GM12878 (cell line): ENCODE data around the gene LRRFIP2.
"Not testable (repeated sequence)": the region's sequence is repeated elsewhere in the genome, so short reads cannot be mapped to it uniquely, and the experiment has no call there.

Experiments
- EZH2 ChIP-seq: IDR thresholded peaks from 2 replicates; pipeline ENCODE4 v1.6.1; 2012; ENCODE audit warnings: low read depth, mild to moderate bottlenecking, control low read depth, inconsistent platforms, low read length, borderline replicate concordance; ENCODE audit not compliant: control insufficient read depth
- MXI1 ChIP-seq: fragments of 150-350 bp; IDR thresholded peaks from 2 replicates; pipeline ENCODE4 v1.6.1; 2011; ENCODE audit warnings: low read depth, mild to moderate bottlenecking, inconsistent platforms, low read length, improper control_type of control experiment
- NBN ChIP-seq: fragments of 450-650 bp; IDR thresholded peaks from 2 replicates; pipeline ENCODE4 v1.6.1; 2016
- POLR2A ChIP-seq: IDR thresholded peaks from 2 replicates; pipeline ENCODE4 v1.6.1; 2011; ENCODE audit warnings: low read depth, mild to moderate bottlenecking, low read length
- POLR2AphosphoS5 ChIP-seq: IDR thresholded peaks from 2 replicates; pipeline ENCODE4 v1.6.1; 2011; ENCODE audit warnings: mild to moderate bottlenecking, low read length, inconsistent platforms
- RAD21 ChIP-seq: IDR thresholded peaks from 2 replicates; pipeline ENCODE4 v1.6.1; 2011; ENCODE audit warnings: mild to moderate bottlenecking, low read depth, low read length, moderate library complexity; ENCODE audit not compliant: insufficient read depth
- RCOR1 ChIP-seq: conservative IDR thresholded peaks from 2 replicates; pipeline ENCODE4 v1.6.1; 2012; ENCODE audit warnings: low read depth, low read length, improper control_type of control experiment
- SMC3 ChIP-seq: IDR thresholded peaks from 2 replicates; pipeline ENCODE4 v1.6.1; 2011; ENCODE audit warnings: low read length, improper control_type of control experiment, borderline replicate concordance
- YY1 ChIP-seq: IDR thresholded peaks from 2 replicates; pipeline ENCODE4 v1.6.1; 2011; ENCODE audit warnings: low read depth, mild to moderate bottlenecking, low read length
- TF ChIP-seq, protein P1 (sequence below), 3 experiments: IDR thresholded peaks in 2 of 3; conservative IDR thresholded peaks in 1 of 3; 2 replicates each; pipeline ENCODE4 v1.5.1; 2011; ENCODE audit warnings: low read depth in 3 of 3, low read length in 3 of 3, mild to moderate bottlenecking in 3 of 3, control low read depth in 2 of 3, moderate library complexity in 2 of 3, inconsistent platforms in 1 of 3, mixed read lengths in 1 of 3; ENCODE audit not compliant: control insufficient read depth in 2 of 3, insufficient read depth in 1 of 3; ENCODE audit errors: extremely low read depth in 1 of 3

DNA sequence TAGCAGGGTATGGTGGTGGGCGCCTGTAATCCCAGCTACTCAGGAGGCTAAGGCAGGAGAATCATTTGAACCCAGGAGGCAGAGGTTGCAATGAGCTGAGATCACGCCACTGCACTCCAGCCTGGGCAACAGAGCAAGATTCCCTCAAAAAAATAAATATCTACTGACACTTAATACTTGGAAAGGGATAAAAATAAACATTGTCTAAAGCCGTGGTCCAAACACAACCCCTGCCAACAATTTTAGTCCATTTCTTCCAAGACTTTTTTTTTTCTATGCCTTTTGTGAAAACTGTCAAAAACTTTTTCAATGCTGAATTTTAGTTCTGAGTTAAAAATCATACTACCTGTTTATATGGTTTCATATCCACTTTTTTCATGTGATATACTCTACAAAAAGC, 131.7 kb downstream of the LRRFIP2 start:
- not testable (repeated sequence) for TF ChIP-seq SMC3, POLR2A, EZH2, YY1, RCOR1, NBN, RAD21, MXI1, POLR2AphosphoS5
- TF ChIP-seq, protein P1, sequence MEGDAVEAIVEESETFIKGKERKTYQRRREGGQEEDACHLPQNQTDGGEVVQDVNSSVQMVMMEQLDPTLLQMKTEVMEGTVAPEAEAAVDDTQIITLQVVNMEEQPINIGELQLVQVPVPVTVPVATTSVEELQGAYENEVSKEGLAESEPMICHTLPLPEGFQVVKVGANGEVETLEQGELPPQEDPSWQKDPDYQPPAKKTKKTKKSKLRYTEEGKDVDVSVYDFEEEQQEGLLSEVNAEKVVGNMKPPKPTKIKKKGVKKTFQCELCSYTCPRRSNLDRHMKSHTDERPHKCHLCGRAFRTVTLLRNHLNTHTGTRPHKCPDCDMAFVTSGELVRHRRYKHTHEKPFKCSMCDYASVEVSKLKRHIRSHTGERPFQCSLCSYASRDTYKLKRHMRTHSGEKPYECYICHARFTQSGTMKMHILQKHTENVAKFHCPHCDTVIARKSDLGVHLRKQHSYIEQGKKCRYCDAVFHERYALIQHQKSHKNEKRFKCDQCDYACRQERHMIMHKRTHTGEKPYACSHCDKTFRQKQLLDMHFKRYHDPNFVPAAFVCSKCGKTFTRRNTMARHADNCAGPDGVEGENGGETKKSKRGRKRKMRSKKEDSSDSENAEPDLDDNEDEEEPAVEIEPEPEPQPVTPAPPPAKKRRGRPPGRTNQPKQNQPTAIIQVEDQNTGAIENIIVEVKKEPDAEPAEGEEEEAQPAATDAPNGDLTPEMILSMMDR (IDR thresholded peaks at IDR 0.05 in 2 of 3, conservative IDR thresholded peaks at IDR 0.05 in 1 of 3; ENCODE audit: control insufficient read depth in 2 of 3, extremely low read depth in 1 of 3, insufficient read depth in 1 of 3, low read depth in 3 of 3, low read length in 3 of 3), result not testable (repeated sequence)
